WI38 (cell line): ENCODE measurements around the gene MUC4.

ENCODE experiments used
- H3K4me3 ChIP-seq: 2 replicates; pipeline ENCODE4 v1.5.1; 2011; ENCODE audit warnings: low read depth, mild to moderate bottlenecking, control low read depth, low read length
- TF ChIP-seq, protein P1 (sequence below): IDR thresholded peaks from 2 replicates; pipeline ENCODE4 v1.5.1; 2012; ENCODE audit warnings: low read depth, mild to moderate bottlenecking, control low read depth, low read length

MUC4 gene

DNA sequence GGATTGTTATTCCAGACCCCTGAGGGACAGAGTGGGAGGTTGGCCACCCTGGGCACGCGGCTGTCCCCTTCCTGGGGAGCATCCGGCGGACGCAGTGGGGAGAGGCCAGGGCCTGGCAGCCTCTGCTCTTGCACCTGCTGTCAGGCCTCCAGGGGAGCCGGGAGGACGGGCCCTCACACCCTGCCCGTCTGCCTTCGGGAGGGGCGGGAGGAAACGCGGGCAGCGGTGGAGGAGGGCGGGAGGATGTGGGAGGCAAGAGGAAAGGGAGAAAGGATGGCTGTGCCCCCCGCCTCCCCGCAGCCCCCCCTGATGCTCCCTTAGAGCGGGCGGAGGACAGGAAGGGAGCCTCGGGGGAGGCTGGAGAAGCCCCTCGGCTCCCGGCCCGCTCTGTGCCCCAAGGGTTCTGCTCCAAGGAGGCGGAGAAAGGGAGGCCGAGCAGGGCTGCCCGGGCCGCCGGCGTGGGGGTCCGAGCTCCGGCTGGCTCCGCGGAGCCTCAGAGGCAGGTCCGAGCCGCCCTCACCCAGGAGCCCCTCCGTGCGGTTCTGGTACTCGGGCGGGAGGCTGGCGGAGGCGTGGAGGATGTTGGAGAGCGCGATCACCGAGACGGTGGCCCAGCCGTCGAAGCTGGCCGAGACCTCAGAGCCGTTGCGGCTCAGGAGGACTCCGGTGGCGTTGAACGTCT, 50.0 kb downstream of the MUC4 start:
- no peak overlapping the region for H3K4me3 ChIP-seq
- TF ChIP-seq, protein P1, sequence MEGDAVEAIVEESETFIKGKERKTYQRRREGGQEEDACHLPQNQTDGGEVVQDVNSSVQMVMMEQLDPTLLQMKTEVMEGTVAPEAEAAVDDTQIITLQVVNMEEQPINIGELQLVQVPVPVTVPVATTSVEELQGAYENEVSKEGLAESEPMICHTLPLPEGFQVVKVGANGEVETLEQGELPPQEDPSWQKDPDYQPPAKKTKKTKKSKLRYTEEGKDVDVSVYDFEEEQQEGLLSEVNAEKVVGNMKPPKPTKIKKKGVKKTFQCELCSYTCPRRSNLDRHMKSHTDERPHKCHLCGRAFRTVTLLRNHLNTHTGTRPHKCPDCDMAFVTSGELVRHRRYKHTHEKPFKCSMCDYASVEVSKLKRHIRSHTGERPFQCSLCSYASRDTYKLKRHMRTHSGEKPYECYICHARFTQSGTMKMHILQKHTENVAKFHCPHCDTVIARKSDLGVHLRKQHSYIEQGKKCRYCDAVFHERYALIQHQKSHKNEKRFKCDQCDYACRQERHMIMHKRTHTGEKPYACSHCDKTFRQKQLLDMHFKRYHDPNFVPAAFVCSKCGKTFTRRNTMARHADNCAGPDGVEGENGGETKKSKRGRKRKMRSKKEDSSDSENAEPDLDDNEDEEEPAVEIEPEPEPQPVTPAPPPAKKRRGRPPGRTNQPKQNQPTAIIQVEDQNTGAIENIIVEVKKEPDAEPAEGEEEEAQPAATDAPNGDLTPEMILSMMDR, result no peak

DNA sequence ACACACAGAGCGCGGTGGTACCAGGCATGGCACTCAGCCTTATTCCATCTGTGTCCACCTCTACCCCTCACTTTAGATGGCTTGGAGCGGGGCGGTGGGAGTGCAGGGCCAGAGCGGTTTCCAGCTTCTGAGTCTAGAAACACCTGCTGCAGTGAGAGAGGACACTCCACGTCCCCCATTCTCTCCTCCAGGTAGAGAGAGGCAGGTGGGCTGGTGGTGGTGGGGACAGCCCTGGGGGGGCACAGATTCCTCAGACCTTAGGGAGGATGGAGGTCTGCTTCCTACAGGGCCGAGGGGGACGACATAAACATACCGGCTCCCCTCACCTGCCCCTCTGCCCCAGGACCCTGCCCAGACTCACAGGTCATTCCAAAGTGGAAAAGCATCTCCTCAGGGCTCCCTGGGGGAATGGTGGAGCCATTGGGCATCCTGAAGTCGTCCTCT, 50.6 kb downstream of the MUC4 start:
- TF ChIP-seq, protein P1, result no peak
- H3K4me3 ChIP-seq, result no peak overlapping the region

DNA sequence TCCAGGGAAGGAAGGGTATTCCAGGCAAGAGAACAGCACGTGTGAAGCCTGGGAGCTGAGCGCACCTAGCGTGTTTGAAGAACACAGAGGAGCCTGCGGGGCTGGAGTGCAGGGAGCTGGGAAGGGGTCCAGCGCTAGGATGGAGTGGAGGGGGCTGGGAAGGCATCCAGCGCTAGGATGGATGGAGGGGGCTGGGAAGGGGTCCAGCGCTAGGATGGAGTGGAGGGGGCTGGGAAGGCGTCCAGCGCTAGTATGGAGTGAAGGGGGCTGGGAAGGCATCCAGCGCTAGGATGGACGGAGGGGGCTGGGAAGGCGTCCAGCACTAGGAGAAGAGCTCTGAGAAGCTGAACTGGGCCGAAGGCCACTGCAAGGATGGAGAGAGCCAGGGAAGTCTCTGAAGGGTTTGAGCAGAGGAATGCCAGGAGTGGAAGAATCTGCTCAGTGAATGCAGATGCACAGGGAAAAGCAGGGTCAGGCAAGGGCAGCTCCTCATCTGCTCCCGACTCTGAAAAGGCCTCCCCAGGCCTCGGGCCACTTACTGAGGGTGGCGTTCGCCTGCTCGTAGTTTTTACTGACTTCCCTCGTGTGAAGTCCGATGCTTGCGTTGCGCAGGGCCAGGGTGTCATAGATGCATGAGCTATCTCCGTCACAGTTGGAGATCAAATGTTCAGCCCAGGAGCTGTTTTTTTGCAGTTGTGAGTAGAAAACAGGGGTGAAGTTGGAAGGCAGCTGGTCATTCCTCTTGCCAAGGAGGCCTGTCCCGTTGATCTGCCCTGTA, 51.2 kb downstream of the MUC4 start:
- TF ChIP-seq, protein P1, result no peak
- no peak overlapping the region for H3K4me3 ChIP-seq

DNA sequence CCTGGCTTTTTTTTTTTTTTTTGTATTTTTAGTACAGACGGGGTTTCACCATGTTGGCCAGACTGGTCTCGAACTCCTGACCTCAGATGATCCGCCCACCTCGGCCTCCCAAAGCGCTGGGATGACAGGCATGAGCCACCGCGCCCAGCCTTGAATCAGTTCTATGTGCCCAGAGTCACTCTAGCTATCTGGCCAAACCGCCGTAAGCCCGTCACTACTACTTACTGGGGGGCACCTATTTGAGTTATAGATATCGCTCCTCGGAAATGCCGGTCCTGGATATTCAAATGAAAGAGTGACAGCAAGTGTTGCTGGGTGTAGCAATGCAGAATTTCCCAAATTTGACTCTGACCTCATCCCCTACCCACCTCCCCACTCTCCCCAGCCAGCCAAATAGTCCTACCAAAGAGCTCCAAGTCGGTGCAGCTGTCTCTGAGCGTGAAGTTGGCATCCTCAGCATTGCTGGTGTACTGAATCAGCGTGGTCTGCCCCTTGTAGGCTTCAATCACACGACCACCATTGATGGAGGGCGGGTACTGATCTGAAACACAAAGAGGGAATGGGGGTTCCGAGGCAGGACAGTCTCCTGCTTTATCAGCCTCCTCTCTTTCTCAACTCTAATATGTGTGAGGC, 52.9 kb downstream of the MUC4 start:
- TF ChIP-seq, protein P1, result no peak
- H3K4me3 ChIP-seq, result no peak overlapping the region

DNA sequence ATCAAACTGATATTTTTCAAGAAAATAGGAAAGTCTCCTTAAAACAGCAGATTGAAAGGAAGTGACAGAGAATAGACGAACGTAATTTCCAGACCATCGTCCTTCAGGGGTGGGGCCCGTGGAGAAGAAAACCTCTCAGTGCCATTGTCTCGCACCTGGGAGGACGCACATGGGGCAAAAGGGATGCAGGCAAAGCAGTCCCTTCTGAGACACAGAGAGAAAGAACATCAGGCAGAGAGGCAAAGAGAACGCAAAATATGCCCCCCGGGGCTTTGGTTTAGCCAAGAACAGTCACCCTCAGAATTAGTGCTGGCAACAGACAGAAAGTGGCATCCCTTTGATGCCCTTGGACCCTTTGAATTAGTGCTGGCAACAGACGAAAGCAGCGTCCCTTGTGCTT, 53.9 kb downstream of the MUC4 start:
- no peak overlapping the region for H3K4me3 ChIP-seq
- TF ChIP-seq, protein P1, result no peak

DNA sequence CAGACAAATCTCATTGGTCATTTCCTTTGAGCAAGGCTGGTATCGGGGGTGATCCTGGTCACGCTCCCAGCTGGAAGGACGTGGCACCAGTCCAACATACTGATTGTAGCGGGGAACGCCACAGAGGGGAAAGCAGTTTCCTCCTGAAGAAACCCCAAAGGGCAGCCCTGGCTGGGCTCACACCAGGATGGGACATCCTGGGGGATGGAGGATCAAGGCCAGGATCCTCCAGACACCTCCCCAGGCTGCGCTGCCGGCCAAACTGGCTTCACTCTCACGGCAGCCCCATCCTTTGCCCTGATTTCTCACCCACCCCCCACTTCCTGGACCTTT, 54.3 kb downstream of the MUC4 start:
- H3K4me3 ChIP-seq, result no peak overlapping the region
- TF ChIP-seq, protein P1, result no peak
